ENCODE results near the gene HM13. TPM values are rescaled to one million over a fixed set of nuclear protein-coding genes. Genes with fewer than 3 reads are reported as not detected.

HM13 gene
- total and polyA plus RNA-seq, 2 of the 13 experiments (the other 11 are each of a cell fraction or from before 2014, with no cell fraction given): 118 to 243 TPM

GRCh38 chr20:31605031-31605901, 91.0 kb downstream of the HM13 start, which contains the start of gene ID1 (continued):
- TF ChIP-seq HNF4G (IDR thresholded peaks at IDR 0.05; ENCODE audit: borderline replicate concordance, low read depth, low read length) (peak; percentile 34; the same call in 1 of the 2 replicates), HNF4G (CRISPR knock-in tag; IDR thresholded peaks at IDR 0.05; ENCODE audit: borderline replicate concordance, low read depth) (peak; percentile 58), ZNF83 (CRISPR knock-in tag; IDR thresholded peaks at IDR 0.05; ENCODE audit: borderline replicate concordance) (peak; percentile 92; the same call in 1 of the 2 replicates), DNMT3B (CRISPR knock-in tag; conservative IDR thresholded peaks at IDR 0.05) (peak; percentile 98), SIX1 (CRISPR knock-in tag; IDR thresholded peaks at IDR 0.05; ENCODE audit: borderline replicate concordance) (peak; percentile 44), CBFB (CRISPR knock-in tag; IDR thresholded peaks at IDR 0.05) (peak; percentile 88), ZNF570 (CRISPR knock-in tag; IDR thresholded peaks at IDR 0.05; ENCODE audit: borderline replicate concordance) (peak; percentile 92; the same call in 1 of the 2 replicates), ZNF30 (CRISPR knock-in tag; IDR thresholded peaks at IDR 0.05) (no peak), MAFF (IDR thresholded peaks at IDR 0.05; ENCODE audit: low read depth, low read length) (0 out of 2 replicates have a peak, but pooled peaks have one; percentile 22), ZNF746 (CRISPR knock-in tag; IDR thresholded peaks at IDR 0.05) (peak; percentile 91), ZNF264 (CRISPR knock-in tag; IDR thresholded peaks at IDR 0.05) (peak; percentile 94; the same call in 1 of the 2 replicates), ZNF788 (CRISPR knock-in tag; IDR thresholded peaks at IDR 0.05; ENCODE audit: borderline replicate concordance) (peak; percentile 83; the same call in 1 of the 2 replicates), GABPB1 (CRISPR knock-in tag; IDR thresholded peaks at IDR 0.05) (peak; percentile 81), GPN1 (CRISPR knock-in tag; IDR thresholded peaks at IDR 0.05; ENCODE audit: borderline replicate concordance) (peak; percentile 14; the same call in 1 of the 2 replicates), TEF (CRISPR knock-in tag; IDR thresholded peaks at IDR 0.05) (peak; percentile 94), TCF7 (IDR thresholded peaks at IDR 0.05; ENCODE audit: low read depth) (no peak), RAD51 (IDR thresholded peaks at IDR 0.05; ENCODE audit: borderline replicate concordance) (no peak), ZNF749 (CRISPR knock-in tag; IDR thresholded peaks at IDR 0.05; ENCODE audit: borderline replicate concordance) (peak; percentile 96), MYNN (CRISPR knock-in tag; IDR thresholded peaks at IDR 0.05; ENCODE audit: low read depth) (peak; percentile 47), ZNF883 (CRISPR knock-in tag; IDR thresholded peaks at IDR 0.05; ENCODE audit: not compliant biosample characterization) (peak; percentile 93), PLRG1 (conservative IDR thresholded peaks at IDR 0.05) (no peak), NR2F2 (IDR thresholded peaks at IDR 0.05; ENCODE audit: borderline replicate concordance, low read depth) (no peak), ZFP82 (CRISPR knock-in tag; IDR thresholded peaks at IDR 0.05; ENCODE audit: borderline replicate concordance) (peak; percentile 97), ARHGAP35 (CRISPR knock-in tag; IDR thresholded peaks at IDR 0.05; ENCODE audit: borderline replicate concordance) (peak; percentile 99), ZNF674 (CRISPR knock-in tag; IDR thresholded peaks at IDR 0.05; ENCODE audit: low read depth) (no peak), CHD4 (IDR thresholded peaks at IDR 0.05; ENCODE audit: borderline replicate concordance, low read length) (no peak), ZNF569 (CRISPR knock-in tag; IDR thresholded peaks at IDR 0.05; ENCODE audit: borderline replicate concordance) (peak; percentile 19; the same call in 1 of the 2 replicates), MLX (CRISPR knock-in tag; IDR thresholded peaks at IDR 0.05) (peak; percentile 76; the same call in 1 of the 2 replicates), THYN1 (CRISPR knock-in tag; IDR thresholded peaks at IDR 0.05; ENCODE audit: borderline replicate concordance, low read depth) (peak; percentile 99), ZNF607 (CRISPR knock-in tag; IDR thresholded peaks at IDR 0.05; ENCODE audit: borderline replicate concordance) (peak; percentile 99), ZNF780A (CRISPR knock-in tag; IDR thresholded peaks at IDR 0.05) (peak; percentile 98; the same call in 1 of the 2 replicates)

All from HepG2 (cell line).